Measurements from ENCODE around the gene DENND5A. TPM values are rescaled to one million over a fixed set of nuclear protein-coding genes. Genes with fewer than 3 reads are reported as not detected.
"Not testable (repeated sequence)": the region's sequence is repeated elsewhere in the genome, so short reads cannot be mapped to it uniquely, and the experiment has no call there.

DENND5A gene
- total and polyA plus RNA-seq, 2 donors = 74.7 to 178 TPM

- Histone ChIP-seq H3K4me1 (ENCODE audit: insufficient read depth) (no peaks in the 10 kb centered on the region), H3K36me3 (ENCODE audit: insufficient read depth) (no peaks in the 10 kb centered on the region), H3K27ac (ENCODE audit: low read depth) (no peak overlapping the region), H3K4me3 (ENCODE audit: low read depth, low read length) (no peak overlapping the region)
- DNase-seq (ENCODE audit: extremely low spot score) = no peak
- 71% methylated on average over 8 of the region's 8 CpGs for WGBS
Measured at GRCh38 chr11:9274499-9275258, 9.5 kb upstream of the DENND5A start.

GRCh38 chr11:9273376-9274336 is 8.5 kb upstream of the DENND5A start:
- Histone ChIP-seq H3K4me1 (ENCODE audit: insufficient read depth) (no peaks in the 10 kb centered on the region), H3K36me3 (ENCODE audit: insufficient read depth) (no peaks in the 10 kb centered on the region), H3K4me3 (ENCODE audit: low read depth, low read length) (no peak overlapping the region), H3K27ac (ENCODE audit: low read depth) (no peak overlapping the region)
- no peak for DNase-seq (ENCODE audit: extremely low spot score)
- 93% methylated on average over 15 of the region's 15 CpGs for WGBS

DNA sequence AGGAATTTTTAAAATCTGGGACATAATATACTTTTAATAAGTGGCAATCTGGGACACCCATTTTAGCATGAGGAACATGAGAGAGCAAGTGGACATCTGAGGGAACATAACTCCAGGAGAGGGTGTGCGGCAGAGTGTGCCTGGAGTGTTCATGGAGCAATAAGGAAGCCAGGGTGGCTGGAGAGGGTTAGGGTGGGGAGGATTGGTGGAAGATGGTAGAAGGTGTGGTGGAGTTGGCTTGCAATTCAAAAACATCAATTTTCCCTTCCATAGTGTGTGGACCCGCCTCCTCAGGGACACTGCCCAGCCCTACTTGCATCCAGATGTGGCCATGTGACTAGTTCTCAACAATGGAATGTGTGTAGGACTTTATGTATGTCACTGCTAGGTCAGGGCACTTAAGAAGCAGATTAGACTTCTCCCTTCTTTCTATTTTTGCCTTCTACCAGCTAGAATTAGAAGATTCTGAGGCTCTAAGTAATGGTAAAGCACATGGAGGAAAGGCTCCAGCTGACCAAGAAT is 4.4 kb upstream of the DENND5A start:
- no peaks in the 10 kb centered on the region for H3K36me3 ChIP-seq (ENCODE audit: insufficient read depth)
- 85% methylated on average over 2 of the region's 2 CpGs for WGBS
- DNase-seq (ENCODE audit: extremely low spot score) = no peak
- H3K4me1 ChIP-seq (ENCODE audit: insufficient read depth) = no peaks in the 10 kb centered on the region
- no peak overlapping the region for H3K27ac ChIP-seq (ENCODE audit: low read depth)
- H3K4me3 ChIP-seq (ENCODE audit: low read depth, low read length) = no peak overlapping the region

DNA sequence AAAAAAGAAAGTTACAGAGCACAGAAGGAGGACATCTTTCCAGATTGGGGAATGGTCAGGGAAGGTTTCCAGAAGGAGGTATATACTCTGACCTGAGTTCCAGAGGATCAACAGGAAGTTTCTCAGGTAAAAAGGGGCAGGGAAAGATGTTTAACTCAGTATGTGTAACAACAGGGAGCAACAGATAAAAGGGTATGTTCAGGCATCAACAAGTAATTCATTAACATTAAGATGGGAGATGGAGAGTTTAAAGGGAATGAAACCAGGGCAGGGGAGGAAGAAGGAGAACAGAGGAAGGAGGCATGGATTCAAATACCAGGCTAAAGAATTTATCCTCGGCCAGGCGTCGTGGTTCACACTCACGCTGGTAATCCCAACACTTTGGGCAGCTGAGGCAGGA is 2.5 kb upstream of the DENND5A start:
- H3K27ac ChIP-seq (ENCODE audit: low read depth) = no peak overlapping the region
- no peak for DNase-seq (ENCODE audit: extremely low spot score)
- no peaks in the 10 kb centered on the region for H3K4me1 ChIP-seq (ENCODE audit: insufficient read depth)
- no peak overlapping the region for H3K4me3 ChIP-seq (ENCODE audit: low read depth, low read length)
- 74% methylated on average over 4 of the region's 4 CpGs for WGBS
- no peaks in the 10 kb centered on the region for H3K36me3 ChIP-seq (ENCODE audit: insufficient read depth)

DNA sequence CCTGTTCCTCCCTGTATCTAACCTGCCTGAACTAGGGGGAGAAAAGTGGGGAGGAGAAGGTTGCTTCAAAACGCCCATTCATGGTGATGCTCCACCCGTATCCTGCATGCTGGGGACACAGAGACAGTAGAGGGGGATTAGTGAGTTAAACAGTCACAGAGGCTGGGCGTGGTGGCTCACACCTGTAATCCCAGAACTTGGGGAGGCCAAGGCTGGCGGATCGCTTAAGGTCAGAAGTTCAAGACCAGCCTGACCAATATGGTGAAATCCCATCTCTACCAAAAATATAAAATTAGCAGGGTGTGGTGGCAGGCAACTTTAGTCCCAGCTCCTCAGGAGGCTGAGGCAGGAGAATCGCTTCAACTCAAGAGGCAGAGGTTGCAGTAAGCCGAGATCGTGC is 1.8 kb upstream of the DENND5A start:
- Histone ChIP-seq H3K4me3 (ENCODE audit: low read depth, low read length) (no peak overlapping the region), H3K27ac (ENCODE audit: low read depth) (no peak overlapping the region), H3K4me1 (ENCODE audit: insufficient read depth) (no peaks in the 10 kb centered on the region), H3K36me3 (ENCODE audit: insufficient read depth) (no peaks in the 10 kb centered on the region)
- DNase-seq (ENCODE audit: extremely low spot score) = no peak
- WGBS = 92% methylated on average over 8 of the region's 8 CpGs

DNA sequence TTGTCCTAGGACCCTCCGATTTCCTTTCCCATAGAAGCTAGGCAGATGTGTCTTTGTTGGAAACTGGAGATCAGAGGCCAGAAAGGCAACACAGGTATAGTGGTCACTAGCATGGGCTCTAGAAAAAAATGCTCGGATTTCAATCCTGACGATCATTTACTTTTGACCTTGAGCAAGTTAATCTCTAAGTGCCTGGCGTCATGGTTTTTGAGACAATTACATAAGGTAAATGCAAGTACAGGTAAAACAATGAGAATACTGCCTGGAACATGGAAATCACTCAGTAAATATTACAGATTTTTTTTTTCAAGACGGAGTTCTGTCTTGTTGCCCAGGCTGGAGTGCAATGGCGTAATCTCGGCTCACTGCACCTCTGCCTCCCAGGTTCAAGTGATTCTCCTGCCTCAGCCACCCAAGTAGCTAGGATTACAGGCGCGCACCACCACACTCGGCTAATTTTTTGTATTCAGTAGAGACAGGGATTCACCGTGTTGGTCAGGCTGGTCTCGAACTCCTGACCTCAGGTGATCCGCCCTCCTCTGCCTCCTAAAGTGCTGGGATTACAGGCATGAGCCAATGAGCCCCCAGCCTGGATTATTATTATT is 1.1 kb upstream of the DENND5A start:
- WGBS = 88% methylated on average over 13 of the region's 13 CpGs
- no peak overlapping the region for H3K27ac ChIP-seq (ENCODE audit: low read depth)
- DNase-seq (ENCODE audit: extremely low spot score) = no peak

GRCh38 chr11:9264316-9265210 is 587 bp downstream of the DENND5A start:
- H3K4me3 ChIP-seq (ENCODE audit: low read depth, low read length) = peak overlapping the region; percentile 91
- peak; percentile 71 for DNase-seq (ENCODE audit: extremely low spot score)
- under 1% methylated on average over 76 of the region's 76 CpGs for WGBS
- no peaks in the 10 kb centered on the region for H3K36me3 ChIP-seq (ENCODE audit: insufficient read depth)
- peak overlapping the region; percentile 88 for H3K27ac ChIP-seq (ENCODE audit: low read depth)
- no peaks in the 10 kb centered on the region for H3K4me1 ChIP-seq (ENCODE audit: insufficient read depth)

More for the DNA sequence above, 1.1 kb upstream of the DENND5A start:
- H3K4me3 ChIP-seq (ENCODE audit: low read depth, low read length) = no peak overlapping the region
- H3K4me1 ChIP-seq (ENCODE audit: insufficient read depth) = no peaks in the 10 kb centered on the region
- no peaks in the 10 kb centered on the region for H3K36me3 ChIP-seq (ENCODE audit: insufficient read depth)

- Histone ChIP-seq H3K4me3 (ENCODE audit: low read depth, low read length) (peak overlapping the region; percentile 91), H3K4me1 (ENCODE audit: insufficient read depth) (no peaks in the 10 kb centered on the region), H3K27ac (ENCODE audit: low read depth) (peak overlapping the region; percentile 88), H3K36me3 (ENCODE audit: insufficient read depth) (no peaks in the 10 kb centered on the region)
- WGBS = 2% methylated on average over 8 of the region's 9 CpGs
- no peak for DNase-seq (ENCODE audit: extremely low spot score)
Measured at GRCh38 chr11:9263840-9264315, 1.3 kb downstream of the DENND5A start.

DNA sequence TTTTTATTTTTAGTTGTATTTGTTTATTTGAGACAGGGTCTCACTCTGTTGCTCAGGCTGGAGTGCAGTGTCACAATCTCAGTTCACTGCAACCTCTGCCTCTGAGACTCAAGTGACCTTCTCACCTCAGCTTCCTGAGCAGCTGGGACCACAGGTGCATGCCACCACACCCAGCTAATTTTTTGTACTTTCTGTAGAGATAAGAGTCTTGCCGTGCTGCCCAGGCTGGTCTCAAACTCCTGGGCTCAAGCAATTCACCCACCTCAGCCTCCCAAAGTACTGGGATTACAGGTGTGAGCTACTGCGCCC is 4.4 kb downstream of the DENND5A start:
- not testable (repeated sequence) for H3K36me3 ChIP-seq (ENCODE audit: insufficient read depth); H3K4me1 ChIP-seq (ENCODE audit: insufficient read depth); DNase-seq (ENCODE audit: extremely low spot score); H3K4me3 ChIP-seq (ENCODE audit: low read depth, low read length); H3K27ac ChIP-seq (ENCODE audit: low read depth)
- 72% methylated on average over 2 of the region's 2 CpGs for WGBS

GRCh38 chr11:9259981-9260837 is 4.9 kb downstream of the DENND5A start:
- no peaks in the 10 kb centered on the region for H3K36me3 ChIP-seq (ENCODE audit: insufficient read depth)
- WGBS = 58% methylated on average over 4 of the region's 4 CpGs
- DNase-seq (ENCODE audit: extremely low spot score) = no peak

DNA sequence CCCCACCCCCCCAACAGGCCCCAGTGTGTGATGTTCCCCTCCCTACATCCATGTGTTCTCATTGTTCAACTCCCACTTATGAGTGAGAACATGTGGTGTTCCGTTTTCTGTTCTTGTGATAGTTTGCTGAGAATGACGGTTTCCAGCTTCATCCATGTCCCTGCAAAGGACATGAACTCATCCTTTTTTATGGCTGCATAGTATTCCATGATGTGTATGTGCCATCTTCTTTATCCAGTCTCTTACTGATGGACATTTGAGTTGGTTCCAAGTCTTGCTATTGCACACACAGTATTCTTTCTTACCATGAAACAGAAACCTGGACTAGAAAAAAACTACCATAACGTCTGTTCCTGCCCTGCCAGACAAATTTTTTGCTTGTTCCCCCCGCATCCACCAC is 6.9 kb downstream of the DENND5A start:
- H3K4me1 ChIP-seq (ENCODE audit: insufficient read depth); H3K27ac ChIP-seq (ENCODE audit: low read depth); DNase-seq (ENCODE audit: extremely low spot score); H3K4me3 ChIP-seq (ENCODE audit: low read depth, low read length); H3K36me3 ChIP-seq (ENCODE audit: insufficient read depth): not testable (repeated sequence)
- WGBS = 97% methylated on average over 4 of the region's 4 CpGs

More at GRCh38 chr11:9259981-9260837, 4.9 kb downstream of the DENND5A start:
- Histone ChIP-seq H3K4me1 (ENCODE audit: insufficient read depth) (no peaks in the 10 kb centered on the region), H3K27ac (ENCODE audit: low read depth) (no peak overlapping the region), H3K4me3 (ENCODE audit: low read depth, low read length) (no peak overlapping the region)

DNA sequence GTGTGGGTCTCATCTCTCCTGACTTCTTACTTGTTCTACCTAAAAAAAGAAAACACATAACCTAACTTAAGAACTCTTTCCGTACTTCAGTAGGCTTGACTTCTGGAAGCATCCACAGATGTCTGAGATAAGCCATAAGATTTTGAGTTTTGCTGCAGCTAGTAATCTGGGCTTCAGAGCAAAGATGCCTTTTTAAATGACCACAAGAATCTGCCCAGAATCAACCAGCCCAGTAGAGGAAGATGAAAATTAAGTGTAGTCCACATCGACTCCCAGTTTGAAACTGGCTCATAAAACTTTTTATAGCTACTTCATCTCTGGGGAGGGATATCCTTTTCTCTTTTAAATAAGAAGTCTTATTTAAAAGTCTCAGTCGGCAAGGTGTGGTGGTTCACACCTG is 10.7 kb downstream of the DENND5A start:
- DNase-seq (ENCODE audit: extremely low spot score) = no peak
- 62% methylated on average over 3 of the region's 3 CpGs for WGBS
- no peaks in the 10 kb centered on the region for H3K36me3 ChIP-seq (ENCODE audit: insufficient read depth)
- H3K4me1 ChIP-seq (ENCODE audit: insufficient read depth) = no peaks in the 10 kb centered on the region
- H3K27ac ChIP-seq (ENCODE audit: low read depth) = no peak overlapping the region
- no peak overlapping the region for H3K4me3 ChIP-seq (ENCODE audit: low read depth, low read length)

Data from urinary bladder (tissue), 4 donors.